GM10248 (cell line): ENCODE results near the gene DSP.

Experiments
- CTCF ChIA-PET: fragments of 300-600 bp; sonication (Branson Sonifier 250); formaldehyde crosslinking; extraction: SDS; loops from one replicate; lab custom pipeline; 2021; ENCODE audit warnings: antibody characterized with exemption; lab: Yijun Ruan, JAX
- POLR2A ChIA-PET: fragments of 350-650 bp; sonication (Branson Sonifier 250); formaldehyde crosslinking; extraction: SDS; loops from one replicate; lab custom pipeline; 2020; ENCODE audit warnings: antibody characterized with exemption; lab: Yijun Ruan, JAX
- DNase-seq: peaks from one replicate; pipeline ENCODE4 v3.0.0; 2012; ENCODE audit errors: extremely low spot score
- TF ChIP-seq, protein P1 (sequence below): IDR thresholded peaks from 2 replicates; pipeline ENCODE4 v1.5.1; 2012; ENCODE audit warnings: mild to moderate bottlenecking, low read depth; ENCODE audit errors: extremely low read depth, missing control alignments, control extremely low read depth

Gene DSP

DNA sequence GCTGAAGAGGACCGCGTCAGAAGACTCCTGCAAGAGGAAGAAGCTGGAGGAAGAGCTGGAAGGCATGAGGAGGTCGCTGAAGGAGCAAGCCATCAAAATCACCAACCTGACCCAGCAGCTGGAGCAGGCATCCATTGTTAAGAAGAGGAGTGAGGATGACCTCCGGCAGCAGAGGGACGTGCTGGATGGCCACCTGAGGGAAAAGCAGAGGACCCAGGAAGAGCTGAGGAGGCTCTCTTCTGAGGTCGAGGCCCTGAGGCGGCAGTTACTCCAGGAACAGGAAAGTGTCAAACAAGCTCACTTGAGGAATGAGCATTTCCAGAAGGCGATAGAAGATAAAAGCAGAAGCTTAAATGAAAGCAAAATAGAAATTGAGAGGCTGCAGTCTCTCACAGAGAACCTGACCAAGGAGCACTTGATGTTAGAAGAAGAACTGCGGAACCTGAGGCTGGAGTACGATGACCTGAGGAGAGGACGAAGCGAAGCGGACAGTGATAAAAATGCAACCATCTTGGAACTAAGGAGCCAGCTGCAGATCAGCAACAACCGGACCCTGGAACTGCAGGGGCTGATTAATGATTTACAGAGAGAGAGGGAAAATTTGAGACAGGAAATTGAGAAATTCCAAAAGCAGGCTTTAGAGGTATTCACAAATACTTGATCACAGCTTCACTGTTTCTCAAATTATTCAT lies 39.6 kb downstream of the DSP start:
- TF ChIP-seq, protein P1, sequence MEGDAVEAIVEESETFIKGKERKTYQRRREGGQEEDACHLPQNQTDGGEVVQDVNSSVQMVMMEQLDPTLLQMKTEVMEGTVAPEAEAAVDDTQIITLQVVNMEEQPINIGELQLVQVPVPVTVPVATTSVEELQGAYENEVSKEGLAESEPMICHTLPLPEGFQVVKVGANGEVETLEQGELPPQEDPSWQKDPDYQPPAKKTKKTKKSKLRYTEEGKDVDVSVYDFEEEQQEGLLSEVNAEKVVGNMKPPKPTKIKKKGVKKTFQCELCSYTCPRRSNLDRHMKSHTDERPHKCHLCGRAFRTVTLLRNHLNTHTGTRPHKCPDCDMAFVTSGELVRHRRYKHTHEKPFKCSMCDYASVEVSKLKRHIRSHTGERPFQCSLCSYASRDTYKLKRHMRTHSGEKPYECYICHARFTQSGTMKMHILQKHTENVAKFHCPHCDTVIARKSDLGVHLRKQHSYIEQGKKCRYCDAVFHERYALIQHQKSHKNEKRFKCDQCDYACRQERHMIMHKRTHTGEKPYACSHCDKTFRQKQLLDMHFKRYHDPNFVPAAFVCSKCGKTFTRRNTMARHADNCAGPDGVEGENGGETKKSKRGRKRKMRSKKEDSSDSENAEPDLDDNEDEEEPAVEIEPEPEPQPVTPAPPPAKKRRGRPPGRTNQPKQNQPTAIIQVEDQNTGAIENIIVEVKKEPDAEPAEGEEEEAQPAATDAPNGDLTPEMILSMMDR: no peak
- ChIA-PET CTCF (interaction anchor here (0.6 to 1.0 kb wide), 2 partner anchors 20 to 34 kb away, joined by 3 read pairs; no protein-coding TSS in a partner anchor), POLR2A (no interaction called here)
- DNase-seq: no peak

DNA sequence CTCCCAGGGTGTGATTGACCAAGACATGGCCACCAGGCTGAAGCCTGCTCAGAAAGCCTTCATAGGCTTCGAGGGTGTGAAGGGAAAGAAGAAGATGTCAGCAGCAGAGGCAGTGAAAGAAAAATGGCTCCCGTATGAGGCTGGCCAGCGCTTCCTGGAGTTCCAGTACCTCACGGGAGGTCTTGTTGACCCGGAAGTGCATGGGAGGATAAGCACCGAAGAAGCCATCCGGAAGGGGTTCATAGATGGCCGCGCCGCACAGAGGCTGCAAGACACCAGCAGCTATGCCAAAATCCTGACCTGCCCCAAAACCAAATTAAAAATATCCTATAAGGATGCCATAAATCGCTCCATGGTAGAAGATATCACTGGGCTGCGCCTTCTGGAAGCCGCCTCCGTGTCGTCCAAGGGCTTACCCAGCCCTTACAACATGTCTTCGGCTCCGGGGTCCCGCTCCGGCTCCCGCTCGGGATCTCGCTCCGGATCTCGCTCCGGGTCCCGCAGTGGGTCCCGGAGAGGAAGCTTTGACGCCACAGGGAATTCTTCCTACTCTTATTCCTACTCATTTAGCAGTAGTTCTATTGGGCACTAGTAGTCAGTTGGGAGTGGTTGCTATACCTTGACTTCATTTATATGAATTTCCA lies 43.9 kb downstream of the DSP start:
- CTCF ChIA-PET: interaction anchor here (1.5 kb wide), 1 partner anchor 11 kb away, joined by 4 read pairs; no protein-coding TSS in a partner anchor
- TF ChIP-seq, protein P1: no peak
- no peak for DNase-seq
- POLR2A ChIA-PET: no interaction called here

DNA sequence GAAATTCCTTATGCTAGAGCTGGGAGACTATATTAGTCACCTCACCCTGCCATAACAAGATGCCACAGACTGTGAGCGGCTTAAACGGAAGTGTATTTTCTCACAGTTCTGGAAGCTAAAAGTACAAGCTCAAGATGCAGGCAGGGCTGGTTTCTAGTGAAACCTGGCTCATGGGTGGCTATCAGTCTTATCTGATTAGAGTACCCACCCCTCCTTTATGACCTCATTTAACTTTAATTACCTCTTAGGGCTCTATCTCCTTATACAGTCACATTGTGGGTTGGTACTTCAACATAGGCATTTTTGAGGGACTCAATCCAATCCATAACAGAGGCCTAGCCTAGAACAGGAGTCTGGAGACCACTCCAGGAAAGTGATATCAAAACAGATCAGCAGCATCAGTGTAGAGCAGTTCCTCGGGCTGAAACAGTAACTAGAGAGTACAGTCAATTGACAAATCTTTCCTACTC lies 46.2 kb downstream of the DSP start:
- ChIA-PET POLR2A (no interaction called here), CTCF (interaction anchor here (1.1 kb wide), 1 partner anchor 15 kb away, joined by 3 read pairs; no protein-coding TSS in a partner anchor)
- TF ChIP-seq, protein P1: no peak
- DNase-seq: no peak

DNA sequence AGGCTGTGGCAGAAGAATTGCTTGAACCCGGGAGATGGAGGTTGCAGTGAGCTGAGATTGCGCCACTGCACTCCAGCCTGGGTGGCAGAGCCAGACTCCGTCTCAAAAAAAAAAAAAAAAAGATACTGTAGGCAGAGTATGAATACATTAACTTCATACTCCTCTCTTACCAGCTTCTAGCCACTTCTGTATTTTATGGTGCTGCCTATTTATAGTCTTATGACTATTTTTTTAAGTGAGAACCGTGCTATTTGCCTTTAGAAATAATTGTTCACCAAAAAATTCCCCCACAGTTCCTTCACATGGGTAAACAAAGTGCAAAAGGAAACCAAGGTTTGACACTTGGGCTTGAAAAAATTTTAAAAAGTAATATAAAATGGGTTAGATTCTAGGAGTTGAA lies 47.0 kb downstream of the DSP start:
- ChIA-PET POLR2A (no interaction called here), CTCF (no interaction called here)
- TF ChIP-seq, protein P1: no peak
- no peak for DNase-seq

DNA sequence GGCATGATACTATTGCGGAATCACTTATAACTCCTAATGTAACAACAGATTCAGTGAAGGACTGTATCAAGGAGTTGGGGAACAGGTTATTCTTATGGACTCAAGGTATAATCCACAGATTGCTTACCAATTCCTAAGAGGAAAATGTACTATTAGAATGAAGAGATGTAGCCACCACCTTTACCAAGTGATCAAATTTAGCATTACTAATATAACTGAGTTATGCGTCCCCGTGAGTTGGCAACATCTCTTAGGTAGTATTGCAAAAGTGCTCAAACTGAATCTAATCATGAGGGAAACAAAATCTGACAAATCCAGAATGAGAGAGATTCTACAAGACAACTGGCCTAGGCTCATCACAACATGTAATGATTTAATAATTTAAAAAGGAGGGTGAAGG lies 47.8 kb downstream of the DSP start:
- TF ChIP-seq, protein P1: no peak
- DNase-seq: no peak
- ChIA-PET POLR2A (no interaction called here), CTCF (interaction anchor here (0.8 to 1.4 kb wide), 6 partner anchors 10 to 156 kb away, joined by 3 to 5 read pairs (median 3); no protein-coding TSS in a partner anchor)
